Loucy (cell line): ENCODE data around the gene EGLN1.
"Not testable (repeated sequence)": the region's sequence is repeated elsewhere in the genome, so short reads cannot be mapped to it uniquely, and the experiment has no call there.

ENCODE experiments used
- H2AFZ ChIP-seq: fragments of 200-600 bp; sonication (generic); 2 replicates; pipeline ENCODE4 v1.6.0; 2016; ENCODE audit warnings: antibody characterized with exemption, mild to moderate bottlenecking, low read length, moderate library complexity
- H3F3A ChIP-seq: fragments of 200-600 bp; 2 replicates; pipeline ENCODE4 v1.6.0; 2016; ENCODE audit warnings: antibody characterized with exemption, low read depth, mild to moderate bottlenecking
- H3K27me3 ChIP-seq: fragments of 200-600 bp; sonication (generic); 2 replicates; pipeline ENCODE4 v1.6.1; 2014; ENCODE audit warnings: low read length, mild to moderate bottlenecking; ENCODE audit not compliant: insufficient read depth, poor library complexity, severe bottlenecking
- H3K36me3 ChIP-seq: fragments of 200-600 bp; sonication (generic); 2 replicates; pipeline ENCODE4 v1.6.1; 2016; ENCODE audit warnings: low read length; ENCODE audit not compliant: insufficient read depth
- H3K4me1 ChIP-seq: fragments of 200-600 bp; sonication (generic); 2 replicates; pipeline ENCODE4 v1.5.1; 2014; ENCODE audit warnings: low read length, mild to moderate bottlenecking; ENCODE audit not compliant: insufficient read depth, poor library complexity, severe bottlenecking
- H3K4me2 ChIP-seq: fragments of 200-600 bp; sonication (generic); 2 replicates; pipeline ENCODE4 v1.6.0; 2014; ENCODE audit warnings: antibody characterized with exemption, low read length, low read depth, mild to moderate bottlenecking; ENCODE audit not compliant: poor library complexity, severe bottlenecking
- H3K4me3 ChIP-seq: fragments of 200-600 bp; sonication (generic); 2 replicates; pipeline ENCODE4 v1.5.1; 2014; ENCODE audit warnings: low read length, mild to moderate bottlenecking, mixed read lengths; ENCODE audit not compliant: poor library complexity, severe bottlenecking
- H3K79me2 ChIP-seq: fragments of 200-600 bp; sonication (generic); 2 replicates; pipeline ENCODE4 v1.6.1; 2014; ENCODE audit warnings: low read length; ENCODE audit not compliant: insufficient read depth
- H3K9ac ChIP-seq: fragments of 200-600 bp; sonication (generic); 2 replicates; pipeline ENCODE4 v1.6.0; 2014; ENCODE audit warnings: mild to moderate bottlenecking, low read depth, low read length, moderate library complexity; ENCODE audit not compliant: poor library complexity, severe bottlenecking
- H3K9me2 ChIP-seq: fragments of 200-600 bp; sonication (generic); replicated peaks from 2 replicates; pipeline ENCODE4 v1.6.1; 2016; ENCODE audit warnings: low read depth, low read length, mixed read lengths
- H3K9me3 ChIP-seq: fragments of 200-600 bp; sonication (generic); 2 replicates; pipeline ENCODE4 v1.6.1; 2014; ENCODE audit warnings: mild to moderate bottlenecking, antibody characterized with exemption, low read length, low read depth; ENCODE audit not compliant: insufficient read depth
- H4K20me1 ChIP-seq: fragments of 200-600 bp; sonication (generic); 2 replicates; pipeline ENCODE4 v1.6.0; 2014; ENCODE audit warnings: antibody characterized with exemption, low read length, mild to moderate bottlenecking; ENCODE audit not compliant: insufficient read depth, poor library complexity, severe bottlenecking
- CTCF ChIP-seq: fragments of 200-600 bp; sonication (generic); conservative IDR thresholded peaks from 2 replicates; pipeline ENCODE4 v1.5.1; 2014; ENCODE audit warnings: mild to moderate bottlenecking, antibody characterized with exemption, low read length
- EZH2phosphoT487 ChIP-seq: fragments of 200-600 bp; IDR thresholded peaks from 2 replicates; pipeline ENCODE4 v1.6.1; 2018; ENCODE audit warnings: antibody characterized with exemption, mild to moderate bottlenecking, moderate library complexity, borderline replicate concordance

EGLN1 gene

GRCh38 chr1:231421971-231422797 lies at the start of gene EGLN1:
TSS of gene EGLN1 (minus strand) at chr1:231422287. CDS start at chr1:231421888, 399 bp downstream.
- Histone ChIP-seq H3K9me2 (no peaks in the 10 kb centered on the region), H3K4me2 (no peak within 1 kb of the TSS), H3K79me2 (no peaks in the 10 kb centered on the region), H4K20me1 (no peaks in the 10 kb centered on the region), H3K27me3 (peaks cover 12% of the 10 kb centered on the region), H3F3A (no peaks in the 10 kb centered on the region), H3K4me1 (no peaks in the 10 kb centered on the region), H2AFZ (no peak within 1 kb of the TSS), H3K9ac (no peak within 1 kb of the TSS), H3K9me3 (no peaks in the 10 kb centered on the region), H3K36me3 (no peaks in the 10 kb centered on the region), H3K4me3 (no peak within 1 kb of the TSS)
- no peak for TF ChIP-seq EZH2phosphoT487
- TF ChIP-seq CTCF, result no peak

- not testable (repeated sequence) for H3K9me2 ChIP-seq, H3K79me2 ChIP-seq, H3F3A ChIP-seq, H4K20me1 ChIP-seq, H3K4me2 ChIP-seq, H3K9ac ChIP-seq, H3K4me3 ChIP-seq, H3K9me3 ChIP-seq, H2AFZ ChIP-seq, H3K36me3 ChIP-seq, H3K4me1 ChIP-seq
- peaks cover 36% of the 10 kb centered on the region for H3K27me3 ChIP-seq
Measured at GRCh38 chr1:231471500-231471899, 49.4 kb upstream of the EGLN1 start.

- H3K9me3 ChIP-seq, H3K4me3 ChIP-seq, H3K4me2 ChIP-seq, H2AFZ ChIP-seq, H3K4me1 ChIP-seq, H3F3A ChIP-seq, H3K79me2 ChIP-seq, H3K36me3 ChIP-seq, H3K9me2 ChIP-seq, H3K9ac ChIP-seq, H4K20me1 ChIP-seq: not testable (repeated sequence)
- peaks cover 37% of the 10 kb centered on the region for H3K27me3 ChIP-seq
Measured at GRCh38 chr1:231471027-231471426, 48.9 kb upstream of the EGLN1 start.

GRCh38 chr1:231467986-231468385 lies 45.9 kb upstream of the EGLN1 start:
- no peak overlapping the region for H3K9ac ChIP-seq
- peaks cover 3% of the 10 kb centered on the region; the same call in 1 of the 2 replicates for H3K9me3 ChIP-seq
- H3K4me2 ChIP-seq, result no peak overlapping the region
- no peaks in the 10 kb centered on the region for H3K79me2 ChIP-seq
- no peak overlapping the region for H2AFZ ChIP-seq
- TF ChIP-seq EZH2phosphoT487 (no peak), CTCF (no peak)
- H3K4me1 ChIP-seq, result no peaks in the 10 kb centered on the region
- H3K9me2 ChIP-seq, result no peaks in the 10 kb centered on the region
- H3K27me3 ChIP-seq, result peaks cover 56% of the 10 kb centered on the region
- no peaks in the 10 kb centered on the region for H3F3A ChIP-seq
- H4K20me1 ChIP-seq, result no peaks in the 10 kb centered on the region
- H3K4me3 ChIP-seq, result no peak overlapping the region
- H3K36me3 ChIP-seq, result no peaks in the 10 kb centered on the region
